Embryonic facial prominence (tissue), 1 donor: ENCODE results near the gene WNT2B.

Experiments used
- DNase-seq: peaks from one replicate; pipeline ENCODE4 v3.0.0-alpha.2; 2016; ENCODE audit errors: extremely low spot score

The WNT2B gene

DNA sequence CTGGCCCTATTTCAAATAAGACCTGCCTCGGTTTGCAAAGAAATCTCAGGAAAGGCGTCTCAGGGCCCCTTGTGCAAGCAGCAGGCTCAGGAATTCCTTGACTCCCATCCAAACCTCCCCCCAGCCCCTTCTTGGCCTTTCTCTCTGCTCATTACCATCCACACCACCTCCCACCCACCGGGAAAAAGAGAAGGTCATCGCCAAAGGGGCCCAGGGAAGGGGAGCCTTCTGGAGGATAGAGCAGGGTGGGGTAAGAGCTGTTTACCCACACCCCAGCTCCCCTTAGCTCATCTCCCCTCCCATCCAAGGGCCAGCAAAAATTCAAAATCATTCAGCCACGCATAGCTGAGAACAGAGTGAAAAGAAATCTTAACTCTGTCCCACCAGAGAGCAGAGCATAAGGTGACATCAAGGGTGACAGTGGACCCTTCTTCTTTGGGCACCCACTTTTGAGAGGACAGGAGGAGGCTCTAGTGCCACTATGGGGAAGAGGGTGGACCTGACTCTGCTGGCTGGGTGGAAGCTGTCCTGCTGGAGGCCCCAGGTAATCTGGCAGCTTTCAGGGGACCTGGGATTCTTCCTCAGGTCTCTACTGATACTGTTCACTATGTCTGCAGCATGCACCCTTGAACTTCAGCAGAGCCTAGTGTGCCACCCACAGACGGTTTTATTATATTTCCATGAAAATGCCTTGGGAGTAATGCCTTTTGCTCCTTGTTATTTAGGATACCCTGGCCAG lies 3.9 kb upstream of the WNT2B start:
- no peak for DNase-seq

DNA sequence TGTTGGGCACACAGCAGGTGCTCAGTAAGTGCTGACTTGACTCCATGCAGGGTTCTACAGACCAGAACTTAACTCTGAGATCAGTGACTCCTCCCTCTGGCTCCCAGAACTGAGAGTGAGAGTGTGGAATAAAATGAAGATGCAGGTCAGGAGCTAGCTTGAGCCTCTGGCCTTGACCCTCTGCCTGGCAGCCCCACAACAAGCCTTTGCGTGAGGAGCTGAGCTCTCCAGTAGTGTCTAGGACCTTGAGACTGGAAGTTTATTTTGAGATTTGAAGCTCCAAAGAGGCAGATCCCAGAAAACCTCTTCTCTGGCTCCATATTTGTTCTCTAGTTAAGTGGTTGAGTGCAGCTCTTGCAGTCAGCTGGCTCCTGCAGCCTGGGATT lies 3.4 kb upstream of the WNT2B start:
- no peak for DNase-seq

DNA sequence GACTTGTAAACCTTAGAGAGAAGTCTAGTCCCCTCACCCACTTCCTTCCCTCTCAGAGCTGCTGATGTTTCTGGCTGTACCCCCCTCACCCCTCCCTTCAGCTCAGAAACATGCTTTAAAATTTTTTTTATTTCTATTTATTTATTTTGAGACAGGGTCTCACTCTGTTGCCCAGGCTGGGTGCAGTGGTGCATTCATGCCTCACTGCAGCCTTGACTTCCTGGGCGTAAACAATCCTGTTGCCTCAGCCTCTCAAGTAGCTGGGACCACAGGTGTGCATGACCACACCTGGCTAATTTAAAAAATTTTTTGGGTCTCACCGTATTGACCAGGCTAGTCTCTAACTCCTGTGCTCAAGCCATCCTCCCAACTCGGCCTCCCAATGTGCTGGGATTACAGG lies 2.9 kb upstream of the WNT2B start:
- no peak for DNase-seq

DNA sequence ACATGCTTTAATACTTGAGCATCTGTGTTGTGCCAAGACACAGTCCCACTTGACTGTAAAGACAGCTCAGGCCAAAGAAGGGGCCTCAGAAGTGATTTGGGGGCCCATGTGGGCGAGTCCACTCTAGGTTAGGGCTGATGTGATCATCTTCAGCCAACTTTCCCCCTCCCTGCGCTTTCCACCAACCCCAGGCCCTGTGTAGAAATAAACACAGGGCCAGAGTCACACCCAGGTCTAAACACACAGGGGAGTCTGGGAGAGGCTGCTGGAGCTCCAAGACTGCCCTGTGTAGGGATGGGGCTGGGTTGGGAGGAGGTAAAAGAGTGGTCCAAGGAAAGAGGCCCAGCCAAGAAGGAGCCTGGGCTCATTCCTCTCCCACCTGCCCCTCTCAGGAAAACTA lies 2.5 kb upstream of the WNT2B start:
- DNase-seq, result no peak

DNA sequence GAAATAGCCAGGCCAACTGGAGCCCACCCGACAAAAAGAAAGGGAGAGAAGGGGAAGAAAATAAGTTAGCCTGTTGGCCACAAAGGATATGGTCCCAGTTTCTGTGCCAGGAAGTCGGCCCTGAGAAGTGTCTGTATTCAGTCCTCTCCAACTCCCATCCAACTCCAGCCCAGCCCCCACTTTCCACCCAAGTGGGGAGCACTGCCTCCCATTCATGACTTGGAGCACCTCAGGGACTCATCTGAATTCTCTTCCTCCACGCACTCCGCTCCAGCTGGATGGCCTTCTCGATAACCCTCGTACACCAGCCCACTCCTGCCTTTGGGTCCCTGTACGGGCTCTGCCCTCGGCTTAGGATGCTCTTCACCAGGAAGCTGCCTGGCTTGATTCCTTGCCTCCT lies 2.0 kb upstream of the WNT2B start:
- no peak for DNase-seq

DNA sequence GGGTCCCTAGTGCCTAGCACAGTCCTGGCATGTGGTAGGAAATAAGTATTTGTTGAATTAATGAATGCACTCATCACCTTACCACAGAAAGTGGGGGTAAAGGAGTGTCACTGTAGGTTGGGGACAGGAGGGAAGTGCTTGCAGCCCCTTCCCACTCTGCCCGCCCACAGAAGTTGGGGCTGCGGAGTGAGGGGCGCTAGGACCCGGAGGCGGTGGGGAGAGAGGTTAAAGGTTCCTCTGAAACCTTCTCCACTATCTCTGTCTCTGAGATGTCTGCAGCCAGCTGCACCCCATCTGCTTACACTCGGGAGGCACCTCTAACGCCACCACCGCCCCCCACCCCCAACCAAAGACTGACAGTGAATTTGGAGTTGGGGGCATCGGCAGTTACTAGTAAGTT lies 1.4 kb upstream of the WNT2B start:
- no peak for DNase-seq

DNA sequence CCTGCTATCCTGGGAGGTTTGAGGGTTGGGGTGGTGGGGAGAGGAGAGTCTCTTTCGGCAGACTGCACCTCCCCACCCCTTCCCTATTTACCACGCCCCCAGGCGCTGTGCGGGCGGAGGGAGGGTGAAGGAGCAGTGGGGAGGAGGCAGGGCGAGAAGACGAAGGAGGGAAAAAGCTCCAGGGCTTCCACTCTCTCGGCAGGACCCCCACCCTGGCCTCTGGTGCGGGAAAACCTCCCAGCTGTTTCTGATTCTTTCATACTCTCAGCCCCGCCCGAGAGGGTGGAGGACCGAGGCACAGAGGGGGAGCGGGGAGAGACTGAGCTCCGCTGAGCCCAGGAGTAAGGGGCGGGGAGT lies 866 bp upstream of the WNT2B start:
- DNase-seq, result peak; percentile 45

DNA sequence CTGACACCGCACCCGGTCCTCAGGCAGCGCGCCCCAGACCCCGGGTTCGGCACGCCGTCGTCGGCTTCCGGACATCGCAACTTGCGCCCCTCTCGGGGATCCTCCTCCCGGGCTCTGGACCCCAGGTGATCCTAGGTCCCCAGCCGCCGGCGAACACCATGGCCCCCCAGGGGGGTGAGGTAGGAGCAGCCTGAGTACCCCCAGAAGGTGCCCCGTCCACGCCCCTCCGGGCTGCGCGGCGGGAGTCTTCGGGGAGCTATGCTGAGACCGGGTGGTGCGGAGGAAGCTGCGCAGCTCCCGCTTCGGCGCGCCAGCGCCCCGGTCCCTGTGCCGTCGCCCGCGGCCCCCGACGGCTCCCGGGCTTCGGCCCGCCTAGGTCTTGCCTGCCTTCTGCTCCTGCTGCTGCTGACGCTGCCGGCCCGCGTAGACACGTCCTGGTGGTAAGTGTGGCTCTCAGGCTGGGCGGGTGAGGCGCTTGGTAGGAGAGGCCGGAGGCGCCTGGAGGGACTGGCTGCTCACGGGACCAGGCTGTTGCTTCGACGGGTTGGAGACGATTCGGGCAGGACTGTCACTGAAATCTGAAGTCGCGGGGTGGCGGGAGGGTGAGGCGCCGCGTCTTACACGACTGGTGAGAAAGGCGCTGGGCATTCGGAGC lies 367 bp downstream of the WNT2B start:
- DNase-seq, result no peak

DNA sequence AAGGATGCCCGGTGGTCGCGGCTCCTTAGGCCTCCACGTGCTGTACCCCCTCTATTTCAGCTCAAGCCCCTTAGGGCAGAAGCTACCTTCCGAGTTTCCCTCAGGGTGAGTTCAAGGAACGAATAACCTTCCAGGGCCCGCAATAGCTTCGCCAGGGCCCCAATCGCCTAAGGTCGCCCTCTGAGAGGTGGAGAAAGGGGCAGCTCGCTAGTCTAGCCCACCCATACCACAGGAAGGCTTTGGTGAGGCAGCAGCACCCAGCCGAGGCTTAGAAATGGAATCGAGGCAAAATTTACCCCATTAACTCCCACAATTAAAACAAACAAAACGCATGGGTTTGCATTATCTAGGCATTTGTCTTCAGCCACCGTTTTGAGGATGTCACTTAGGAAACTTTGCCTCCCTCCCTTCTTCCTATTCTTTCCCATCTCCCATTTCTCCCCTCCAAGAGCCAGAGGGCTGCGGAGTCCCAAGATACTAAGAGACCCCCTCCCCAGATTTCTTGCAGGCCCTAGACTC lies 954 bp downstream of the WNT2B start:
- no peak for DNase-seq

DNA sequence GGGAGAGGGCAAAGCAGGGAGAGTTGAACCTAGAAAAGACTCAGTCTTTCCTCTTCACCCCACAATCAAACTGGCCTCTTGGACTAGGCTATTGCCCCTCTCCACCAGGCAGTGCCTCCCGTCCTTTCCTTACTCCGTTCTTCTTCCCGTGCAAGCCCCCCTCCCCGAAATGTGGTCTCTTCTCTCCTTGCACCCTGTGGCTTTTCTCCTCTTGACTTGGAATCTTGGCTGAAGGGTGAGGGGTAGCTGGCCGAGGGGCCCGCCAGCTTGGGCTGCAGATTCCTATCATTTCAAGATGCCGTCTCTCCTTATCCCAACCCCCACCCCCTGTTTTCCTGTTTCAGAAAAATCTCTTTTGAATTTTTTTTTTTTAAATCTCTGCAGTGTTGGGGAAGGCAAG lies 1.6 kb downstream of the WNT2B start:
- no peak for DNase-seq

DNA sequence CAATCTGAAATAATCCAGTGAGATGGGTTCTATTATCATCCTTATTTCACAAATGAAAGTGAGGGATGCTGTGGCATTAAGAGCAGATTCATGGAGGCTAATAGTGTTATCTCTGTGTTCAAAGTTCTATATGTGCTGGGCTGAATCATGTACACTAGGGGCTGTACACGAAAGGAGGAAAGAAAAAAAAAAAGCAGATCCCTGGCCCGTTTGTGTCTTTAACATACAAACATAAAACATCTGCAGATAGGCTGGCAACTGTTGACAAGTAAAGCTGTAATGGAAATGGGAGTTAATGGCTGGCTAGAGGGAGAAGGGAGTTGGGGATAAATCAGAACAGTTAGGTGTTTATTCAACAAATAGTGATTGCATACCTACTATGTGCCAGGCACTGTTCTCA lies 3.1 kb downstream of the WNT2B start:
- no peak for DNase-seq

DNA sequence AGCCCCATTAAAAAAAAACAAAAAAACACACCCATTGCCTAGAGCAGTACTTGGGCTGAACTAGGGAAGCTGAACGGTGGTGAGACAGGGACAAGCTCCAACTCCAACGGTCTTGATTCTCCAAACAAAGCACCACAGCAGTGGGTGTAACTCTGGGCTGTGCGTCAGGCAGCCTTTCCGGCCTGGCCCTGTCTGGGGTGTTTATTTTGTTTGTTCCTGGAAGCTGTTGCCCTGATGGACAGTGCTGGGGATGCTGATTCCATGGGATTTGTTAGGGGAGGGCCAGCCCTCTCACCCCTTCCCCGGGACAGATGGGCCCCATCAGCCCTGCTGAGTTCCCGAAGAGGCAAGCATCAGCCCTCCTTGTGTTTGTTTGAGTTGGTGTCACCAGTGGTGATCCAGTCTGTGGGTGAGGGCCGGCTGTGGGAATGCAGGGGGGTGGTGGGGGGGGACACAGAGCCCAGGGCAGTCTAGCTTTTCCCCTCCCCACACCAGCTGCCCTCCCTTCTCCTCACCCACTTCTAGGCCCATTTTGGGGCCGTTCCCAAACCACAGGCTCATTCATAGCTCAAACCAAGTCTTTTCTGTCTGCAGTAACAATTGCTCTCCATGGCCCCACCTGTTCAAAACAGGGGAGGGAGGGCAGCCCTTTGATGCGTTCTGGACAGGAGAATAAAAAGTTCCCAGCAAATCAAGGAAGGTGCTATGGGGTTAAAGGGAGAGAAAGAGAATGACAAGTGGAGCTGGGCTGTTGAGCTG lies 4.5 kb downstream of the WNT2B start:
- no peak for DNase-seq

DNA sequence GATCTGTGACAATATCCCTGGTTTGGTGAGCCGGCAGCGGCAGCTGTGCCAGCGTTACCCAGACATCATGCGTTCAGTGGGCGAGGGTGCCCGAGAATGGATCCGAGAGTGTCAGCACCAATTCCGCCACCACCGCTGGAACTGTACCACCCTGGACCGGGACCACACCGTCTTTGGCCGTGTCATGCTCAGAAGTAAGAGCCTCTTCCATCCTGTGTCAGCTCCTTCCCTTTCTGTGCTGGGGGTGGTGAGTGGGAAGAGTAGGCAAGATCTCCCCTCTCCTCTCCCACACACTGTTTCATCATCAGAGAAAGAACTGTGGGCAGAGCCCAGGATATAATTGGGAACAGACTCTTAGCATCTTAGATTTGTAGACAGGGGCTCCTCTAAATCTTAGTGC lies 6.1 kb downstream of the WNT2B start:
- DNase-seq, result no peak

DNA sequence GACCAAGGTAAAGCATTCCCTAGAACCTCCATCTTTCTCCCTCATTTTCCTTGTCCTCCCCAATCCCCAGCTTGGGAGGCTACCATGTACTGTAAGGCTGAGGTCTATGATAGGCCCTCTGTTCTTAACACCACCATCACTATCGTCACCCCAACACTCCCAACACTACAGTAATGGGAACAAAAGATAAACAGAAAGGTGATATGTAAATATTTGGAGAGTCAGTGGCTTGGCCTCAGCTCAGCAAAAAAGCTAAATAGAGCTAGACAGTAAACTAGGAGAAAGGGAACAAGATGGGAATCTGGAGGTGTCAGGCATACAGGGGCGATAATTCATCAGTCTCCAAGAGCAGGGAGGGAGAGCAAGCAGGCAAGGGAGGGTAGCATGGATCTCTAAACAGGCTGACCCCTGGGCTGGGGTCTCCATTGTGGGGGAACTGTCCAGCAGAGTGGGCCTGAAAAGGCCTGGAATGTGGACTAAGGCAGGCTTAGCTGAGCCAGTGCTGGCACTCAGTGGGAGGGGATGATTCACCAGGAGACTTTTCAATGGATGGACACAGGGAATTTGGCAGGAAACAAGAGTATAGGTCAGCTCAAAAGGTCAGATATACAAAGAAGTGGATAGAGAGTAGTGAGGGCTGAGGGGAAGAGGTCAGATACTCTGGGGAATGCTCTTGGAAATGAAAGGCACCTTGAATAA lies 6.7 kb downstream of the WNT2B start:
- DNase-seq, result no peak

DNA sequence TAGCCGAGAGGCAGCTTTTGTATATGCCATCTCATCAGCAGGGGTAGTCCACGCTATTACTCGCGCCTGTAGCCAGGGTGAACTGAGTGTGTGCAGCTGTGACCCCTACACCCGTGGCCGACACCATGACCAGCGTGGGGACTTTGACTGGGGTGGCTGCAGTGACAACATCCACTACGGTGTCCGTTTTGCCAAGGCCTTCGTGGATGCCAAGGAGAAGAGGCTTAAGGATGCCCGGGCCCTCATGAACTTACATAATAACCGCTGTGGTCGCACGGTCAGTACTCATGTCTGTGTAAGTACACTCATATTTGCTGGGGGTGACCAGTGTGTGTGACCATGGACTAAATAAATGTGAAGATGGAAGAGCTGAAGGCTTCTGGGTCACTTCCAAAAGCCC lies 7.4 kb downstream of the WNT2B start:
- no peak for DNase-seq

DNA sequence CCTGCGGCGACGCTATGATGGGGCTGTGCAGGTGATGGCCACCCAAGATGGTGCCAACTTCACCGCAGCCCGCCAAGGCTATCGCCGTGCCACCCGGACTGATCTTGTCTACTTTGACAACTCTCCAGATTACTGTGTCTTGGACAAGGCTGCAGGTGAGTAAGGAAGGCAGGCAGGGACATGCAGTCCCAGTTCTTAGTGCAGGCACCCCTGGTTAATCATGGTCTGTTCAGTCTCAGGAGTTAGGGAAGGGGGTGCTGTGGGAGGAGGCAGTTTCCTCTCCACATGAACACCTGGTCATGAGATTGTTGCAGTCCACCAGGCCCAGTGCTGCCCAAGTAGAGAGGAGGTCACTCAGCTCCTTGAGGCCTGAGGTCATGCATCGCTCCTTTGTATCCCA lies 8.5 kb downstream of the WNT2B start:
- DNase-seq, result no peak

DNA sequence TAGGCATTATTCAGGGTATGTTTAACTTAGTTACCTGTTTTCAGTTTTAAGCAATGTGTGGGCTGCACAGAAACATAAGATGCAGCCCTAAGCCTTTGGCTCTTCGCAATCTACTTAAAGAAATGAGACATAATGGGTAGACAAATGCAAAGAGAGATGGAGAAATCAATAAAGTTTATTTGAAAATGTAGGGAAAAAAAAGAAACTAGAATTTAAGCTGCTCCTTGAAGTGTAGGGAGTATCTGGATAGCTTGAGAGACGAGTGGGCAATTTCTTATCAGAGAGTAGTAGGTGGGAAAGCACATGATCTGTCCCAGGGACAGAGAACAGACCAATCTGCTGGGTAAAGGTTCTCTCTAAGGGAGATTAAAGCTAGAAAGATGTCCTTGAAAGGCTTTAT lies 8.9 kb downstream of the WNT2B start:
- DNase-seq, result no peak

DNA sequence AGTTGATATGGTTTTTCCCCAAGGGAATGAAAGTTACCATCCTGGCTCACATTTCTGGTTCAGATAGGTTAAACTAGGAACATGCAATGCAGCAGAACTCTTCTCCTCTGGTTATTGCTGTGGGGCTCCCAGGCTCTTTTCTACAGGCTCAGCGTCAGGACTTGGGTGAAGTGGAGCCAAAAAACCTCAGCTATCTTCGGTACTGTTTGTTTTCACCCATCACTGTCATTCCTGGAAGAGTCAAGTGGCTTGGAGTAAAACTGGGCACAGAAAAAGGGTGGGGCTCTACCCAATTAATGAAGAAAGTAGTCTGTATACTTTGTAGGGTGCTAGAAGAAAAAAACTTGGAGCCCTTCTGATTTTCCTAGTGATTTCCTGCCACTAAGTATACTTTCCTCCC lies 9.4 kb downstream of the WNT2B start:
- DNase-seq, result no peak

DNA sequence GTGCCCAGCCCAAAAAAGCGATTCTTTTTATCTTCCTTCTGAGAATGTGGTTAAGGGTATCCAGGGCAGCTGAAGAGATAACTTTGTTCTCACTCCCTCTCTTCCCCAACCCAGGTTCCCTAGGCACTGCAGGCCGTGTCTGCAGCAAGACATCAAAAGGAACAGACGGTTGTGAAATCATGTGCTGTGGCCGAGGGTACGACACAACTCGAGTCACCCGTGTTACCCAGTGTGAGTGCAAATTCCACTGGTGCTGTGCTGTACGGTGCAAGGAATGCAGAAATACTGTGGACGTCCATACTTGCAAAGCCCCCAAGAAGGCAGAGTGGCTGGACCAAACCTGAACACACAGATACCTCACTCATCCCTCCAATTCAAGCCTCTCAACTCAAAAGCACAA lies 11.4 kb downstream of the WNT2B start:
- no peak for DNase-seq

DNA sequence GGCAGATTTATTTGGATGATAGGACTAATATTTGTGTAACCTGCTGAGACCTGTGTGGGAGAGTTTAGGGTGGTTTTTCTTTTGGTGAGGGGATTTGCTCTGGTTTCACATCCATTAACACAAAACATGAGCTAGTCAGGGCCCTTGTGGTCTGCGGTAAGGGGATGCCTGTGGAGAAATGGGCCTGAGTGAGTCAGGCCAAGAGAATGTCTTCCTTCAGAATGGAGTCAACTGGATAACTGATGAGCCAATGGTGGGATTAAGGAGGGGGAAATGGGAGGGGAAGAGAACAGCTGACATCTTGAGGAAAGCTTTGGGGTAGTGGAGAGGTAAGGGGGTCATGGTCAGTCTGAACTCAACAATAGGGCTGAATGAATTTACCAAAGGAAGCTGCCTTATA lies 13.9 kb downstream of the WNT2B start:
- no peak for DNase-seq

DNA sequence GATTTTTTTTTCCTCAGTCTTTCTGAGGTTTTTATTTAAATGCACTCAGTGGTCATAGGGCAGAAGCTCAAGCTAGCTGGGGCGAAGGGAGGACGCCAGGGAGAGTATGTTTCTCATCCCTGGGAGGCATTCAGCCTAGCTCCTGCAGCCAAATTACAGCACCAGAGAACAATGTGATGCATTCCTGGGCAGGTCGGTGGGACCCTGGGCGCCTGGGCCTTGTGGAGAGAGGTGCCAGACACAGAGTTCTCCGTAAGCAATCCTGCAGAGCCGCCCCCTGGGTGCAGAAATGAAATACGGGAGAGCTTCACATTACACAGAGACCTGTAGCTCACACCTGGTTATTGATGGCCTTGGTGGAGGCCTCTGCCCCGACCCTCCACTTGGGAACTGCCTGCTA lies 15.5 kb downstream of the WNT2B start:
- DNase-seq, result no peak

DNA sequence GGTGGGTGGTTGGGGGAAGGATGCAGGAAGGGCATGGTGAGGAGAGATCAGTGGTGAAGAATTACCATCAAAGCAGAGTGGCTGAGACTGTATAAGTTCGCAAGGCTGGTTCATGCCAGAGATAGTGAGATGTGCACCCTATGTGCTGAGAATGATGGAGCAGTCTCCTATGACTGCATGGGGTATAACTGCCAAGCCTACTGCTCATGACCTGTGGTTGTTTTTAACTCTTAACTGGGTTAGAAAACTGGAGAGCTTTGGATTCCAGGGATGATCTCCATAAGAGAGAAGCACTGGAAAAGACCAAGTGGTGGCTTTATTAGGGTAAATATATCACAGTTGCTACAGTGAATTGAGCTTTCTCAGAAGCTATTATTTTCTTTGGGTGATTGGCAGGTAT lies 16.2 kb downstream of the WNT2B start:
- no peak for DNase-seq
